H9 (cell line): Measurements from ENCODE around the gene TMEM121. TPM values are rescaled to one million over a fixed set of nuclear protein-coding genes. Genes with fewer than 3 reads are reported as not detected.

Source experiments
- DNase-seq: peaks from one replicate; pipeline ENCODE4 v3.0.0-alpha.2; 2017
- H2AFZ ChIP-seq: one replicate; pipeline ENCODE4 v1.6.1; 2013; ENCODE audit warnings: mild to moderate bottlenecking, low read length, control low read depth, moderate library complexity
- H2AK5ac ChIP-seq: 2 replicates; pipeline ENCODE4 v1.6.1; 2013; ENCODE audit warnings: low read length, control low read depth, mixed read lengths; ENCODE audit not compliant: insufficient read length
- H2BK120ac ChIP-seq: one replicate; pipeline ENCODE4 v1.6.1; 2013; ENCODE audit warnings: low read depth, mild to moderate bottlenecking, low read length, control low read depth, inconsistent platforms; ENCODE audit not compliant: poor library complexity, severe bottlenecking
- H2BK12ac ChIP-seq: 2 replicates; pipeline ENCODE4 v1.6.1; 2013; ENCODE audit warnings: low read length, control low read depth, mixed read lengths, low read depth; ENCODE audit not compliant: insufficient read length
- H2BK15ac ChIP-seq: 2 replicates; pipeline ENCODE4 v1.6.1; 2013; ENCODE audit warnings: low read depth, low read length, control low read depth
- H2BK20ac ChIP-seq: one replicate; pipeline ENCODE4 v1.6.1; 2013; ENCODE audit warnings: low read depth, mild to moderate bottlenecking, low read length, control low read depth, inconsistent platforms; ENCODE audit not compliant: poor library complexity, severe bottlenecking
- H2BK5ac ChIP-seq: 2 replicates; pipeline ENCODE4 v1.6.1; 2013; ENCODE audit warnings: low read length, control low read depth, mixed read lengths; ENCODE audit not compliant: insufficient read length
- H3K14ac ChIP-seq: 2 replicates; pipeline ENCODE4 v1.6.1; 2013; ENCODE audit warnings: low read length, control low read depth; ENCODE audit not compliant: insufficient read depth
- H3K18ac ChIP-seq: 2 replicates; pipeline ENCODE4 v1.6.1; 2013; ENCODE audit warnings: low read depth, mild to moderate bottlenecking, mixed read lengths, low read length, control low read depth; ENCODE audit not compliant: insufficient read length
- H3K23ac ChIP-seq: 2 replicates; pipeline ENCODE4 v1.6.1; 2013; ENCODE audit warnings: low read length, control low read depth, mixed read lengths, low read depth; ENCODE audit not compliant: insufficient read length
- H3K23me2 ChIP-seq: 2 replicates; pipeline ENCODE4 v1.6.1; 2013; ENCODE audit warnings: low read depth, mild to moderate bottlenecking, mixed read lengths, low read length, control low read depth; ENCODE audit not compliant: insufficient read length, poor library complexity, severe bottlenecking
- H3K27ac ChIP-seq: 2 replicates; pipeline ENCODE4 v1.5.1; 2013; ENCODE audit warnings: low read length, control low read depth, mixed read lengths, low read depth; ENCODE audit not compliant: insufficient read length
- H3K27me3 ChIP-seq: 2 replicates; pipeline ENCODE4 v1.6.1; 2013; ENCODE audit warnings: low read length, control low read depth, inconsistent platforms; ENCODE audit not compliant: insufficient read depth
- H3K4ac ChIP-seq: 2 replicates; pipeline ENCODE4 v1.6.1; 2013; ENCODE audit warnings: low read depth, mild to moderate bottlenecking, control low read depth, inconsistent platforms, low read length, moderate library complexity
- H3K4me1 ChIP-seq: 2 replicates; pipeline ENCODE4 v1.6.1; 2013; ENCODE audit warnings: low read length, control low read depth, inconsistent platforms; ENCODE audit not compliant: insufficient read depth
- H3K4me2 ChIP-seq: 2 replicates; pipeline ENCODE4 v1.6.1; 2013; ENCODE audit warnings: low read length, control low read depth, mixed read lengths; ENCODE audit not compliant: insufficient read length, insufficient read depth
- H3K56ac ChIP-seq: 2 replicates; pipeline ENCODE4 v1.6.1; 2013; ENCODE audit warnings: low read depth, mild to moderate bottlenecking, mixed read lengths, low read length, control low read depth; ENCODE audit not compliant: insufficient read length
- H3K79me1 ChIP-seq: 2 replicates; pipeline ENCODE4 v1.6.1; 2013; ENCODE audit warnings: low read depth, mild to moderate bottlenecking, moderate library complexity, low read length, control low read depth, inconsistent platforms; ENCODE audit not compliant: insufficient read depth, poor library complexity, severe bottlenecking
- H3K79me2 ChIP-seq: 2 replicates; pipeline ENCODE4 v1.6.1; 2013; ENCODE audit warnings: low read length, control low read depth, inconsistent platforms; ENCODE audit not compliant: insufficient read depth
- H3K9ac ChIP-seq: 2 replicates; pipeline ENCODE4 v1.6.1; 2013; ENCODE audit warnings: low read length, control low read depth, mixed read lengths; ENCODE audit not compliant: insufficient read length; ENCODE audit errors: extremely low read depth
- H3K9me3 ChIP-seq: one replicate; pipeline ENCODE4 v1.6.1; 2013; ENCODE audit warnings: low read depth, low read length, inconsistent platforms; ENCODE audit not compliant: control insufficient read depth
- H3T11ph ChIP-seq: one replicate; pipeline ENCODE4 v1.6.1; 2013; ENCODE audit warnings: mild to moderate bottlenecking, low read length, control low read depth, inconsistent platforms
- H4K20me1 ChIP-seq: one replicate; pipeline ENCODE4 v1.6.1; 2013; ENCODE audit not compliant: control insufficient read depth, insufficient read length, insufficient read depth
- H4K5ac ChIP-seq: 2 replicates; pipeline ENCODE4 v1.6.1; 2013; ENCODE audit warnings: low read depth, mild to moderate bottlenecking, mixed read lengths, low read length, control low read depth; ENCODE audit not compliant: insufficient read length
- H4K8ac ChIP-seq: replicated peaks from 2 replicates; pipeline ENCODE4 v1.6.1; 2013; ENCODE audit warnings: low read length, control low read depth, mixed read lengths, low read depth; ENCODE audit not compliant: insufficient read length
- H4K91ac ChIP-seq: 2 replicates; pipeline ENCODE4 v1.6.1; 2013; ENCODE audit warnings: low read depth, mild to moderate bottlenecking, moderate library complexity, mixed read lengths, low read length, control low read depth; ENCODE audit not compliant: insufficient read length
- H3K27ac Mint-ChIP-seq, 3 experiments: 2 replicates in 2 of 3; 3 replicates in 1 of 3; pipeline ENCODE4 v1.8.0; 2020 to 2021; ENCODE audit warnings: mixed read lengths in 3 of 3, mild to moderate bottlenecking in 1 of 3, moderate library complexity in 1 of 3
- H3K27me3 Mint-ChIP-seq: 2 replicates; pipeline ENCODE4 v1.8.0; 2021; ENCODE audit warnings: low read depth, mild to moderate bottlenecking, moderate library complexity, mixed read lengths
- H3K36me3 Mint-ChIP-seq, 3 experiments: 2 replicates in 2 of 3; 3 replicates in 1 of 3; pipeline ENCODE4 v1.8.0; 2020 to 2021; ENCODE audit warnings: low read depth in 3 of 3, mixed read lengths in 3 of 3; ENCODE audit not compliant: insufficient read depth in 1 of 3
- H3K4me1 Mint-ChIP-seq, 2 experiments: 2 replicates each; pipeline ENCODE4 v1.8.0; 2020; ENCODE audit warnings: mixed read lengths in 2 of 2
- H3K4me3 Mint-ChIP-seq, 2 experiments: 2 replicates in 1 of 2; 3 replicates in 1 of 2; pipeline ENCODE4 v1.8.0; 2020 to 2021; ENCODE audit warnings: mild to moderate bottlenecking in 2 of 2, mixed read lengths in 2 of 2, moderate library complexity in 1 of 2
- H3K9me3 Mint-ChIP-seq, 2 experiments: 2 replicates in 1 of 2; 3 replicates in 1 of 2; pipeline ENCODE4 v1.8.0; 2020; ENCODE audit warnings: mild to moderate bottlenecking in 2 of 2, mixed read lengths in 2 of 2, moderate library complexity in 1 of 2
- CTCF ChIP-seq: fragments of 200-600 bp; sonication (generic); conservative IDR thresholded peaks from 3 replicates; pipeline ENCODE4 v1.8.0; 2021; ENCODE audit warnings: antibody characterized with exemption, mild to moderate bottlenecking
- WGBS: extraction: QIAGEN DNeasy Blood & Tissue Kit; methylation state at CpG from one replicate; pipeline ENCODE4 v1.1.7; 2013; ENCODE audit warnings: missing lambda C conversion rate, low lambda C conversion rate, mixed read lengths; ENCODE audit not compliant: insufficient read length; ENCODE audit errors: extremely low coverage; 5-methylcytosine and 5-hydroxymethylcytosine counted together
- total RNA-seq: library from RNA; stranded (reverse); gene quantifications from 2 replicates; pipeline ENCODE4 v1.2.1, GENCODE V29; 2021

TMEM121 gene
- total RNA-seq, 1 experiment from 2014 or later: 2.6 TPM

- Histone ChIP-seq H3K79me2 (no peaks in the 10 kb centered on the region), H2AK5ac (no peak overlapping the region), H3K23me2 (peaks cover 7% of the 10 kb centered on the region), H2AFZ (no peak overlapping the region), H3K4ac (no peak overlapping the region), H2BK120ac (no peak overlapping the region), H2BK20ac (no peak overlapping the region), H3K79me1 (no peaks in the 10 kb centered on the region), H3K27ac (no peak overlapping the region), H3K23ac (no peak overlapping the region), H3K9ac (no peak overlapping the region), H3K56ac (no peak overlapping the region), H3K4me2 (no peak overlapping the region), H3T11ph (no peak overlapping the region), H4K91ac (no peak overlapping the region), H3K27me3 (peaks cover 14% of the 10 kb centered on the region; the same call in 1 of the 2 replicates), H4K20me1 (no peaks in the 10 kb centered on the region), H4K8ac (no peak overlapping the region), H2BK12ac (no peak overlapping the region), H3K9me3 (no peaks in the 10 kb centered on the region), H4K5ac (no peak overlapping the region), H2BK5ac (no peak overlapping the region), H3K14ac (no peak overlapping the region), H3K18ac (no peak overlapping the region), H3K4me1 (no peaks in the 10 kb centered on the region; the same call in 1 of the 2 replicates), H2BK15ac (no peak overlapping the region)
- Mint-ChIP-seq H3K36me3 (no peaks in the 10 kb centered on the region; a peak in 1 of 7 replicates), H3K9me3 (peaks cover 0 to 41% of the 10 kb centered on the region in 2 experiments; a peak in 2 of 5 replicates), H3K27me3 (peaks cover 42% of the 10 kb centered on the region), H3K27ac (no peak overlapping the region), H3K4me1 (no peaks in the 10 kb centered on the region), H3K4me3 (no peak overlapping the region)
- no peak for DNase-seq
- TF ChIP-seq CTCF: no peak
- no CpG with 5 or more reads among the region's 19 CpGs for WGBS
These were observed 4.1 kb downstream of the TMEM121 start for GRCh38 chr14:105530285-105531087.
